Stimulated activated CD8-positive, alpha-beta memory T cell treated with anti-CD3 and anti-CD28 coated beads, Interleukin-2, amount 100 ng/mL, for 48 hours (primary cell): ENCODE results near the gene JAKMIP2.
"Not testable (repeated sequence)": the region's sequence is repeated elsewhere in the genome, so short reads cannot be mapped to it uniquely, and the experiment has no call there.

Source experiments
- DNase-seq, 2 donors: peaks; one replicate each; pipeline ENCODE4 v3.0.0-alpha.2; 2020; ENCODE audit warnings: low read depth in 2 of 2

Gene JAKMIP2

GRCh38 chr5:147601652-147602051, 180.9 kb downstream of the JAKMIP2 start:
- no peak for DNase-seq

DNA sequence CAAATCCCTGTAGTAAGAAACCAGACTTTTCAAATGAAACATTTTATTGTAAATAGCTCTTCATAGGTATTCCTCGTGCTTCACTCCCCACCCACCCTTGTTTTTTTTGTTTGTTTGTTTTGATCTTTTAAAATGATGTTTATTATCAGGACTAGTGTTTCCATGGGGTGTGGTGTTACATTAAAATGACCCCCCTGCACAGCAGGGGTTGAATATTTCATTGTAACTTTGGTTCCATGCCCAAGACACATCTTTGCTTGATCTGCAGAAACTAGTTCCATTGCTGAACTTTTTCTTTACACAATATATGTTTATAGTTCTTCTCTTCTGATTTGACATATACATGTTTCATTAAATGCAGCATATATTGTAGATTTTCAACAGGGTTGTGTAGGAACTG, 191.4 kb downstream of the JAKMIP2 start:
- DNase-seq, result no peak

DNA sequence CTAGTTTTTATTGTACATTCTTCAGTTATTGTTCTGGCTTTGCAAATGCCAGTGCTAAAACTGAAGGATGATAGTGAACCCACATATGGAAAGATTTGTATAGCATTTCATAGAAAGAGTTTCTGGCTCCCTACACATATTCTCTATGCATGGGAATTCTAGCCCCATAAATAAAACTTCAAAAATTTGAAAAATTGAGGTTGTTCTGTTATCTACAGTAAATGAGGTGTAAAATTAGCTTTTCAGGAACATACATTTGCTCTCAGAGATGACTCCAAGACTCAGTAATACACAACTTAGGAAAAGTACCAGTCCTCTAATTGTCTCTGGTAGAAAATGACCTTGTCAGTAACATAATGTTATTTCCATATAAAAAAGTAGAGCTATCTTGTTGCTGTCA, 192.4 kb downstream of the JAKMIP2 start:
- DNase-seq, result no peak

DNA sequence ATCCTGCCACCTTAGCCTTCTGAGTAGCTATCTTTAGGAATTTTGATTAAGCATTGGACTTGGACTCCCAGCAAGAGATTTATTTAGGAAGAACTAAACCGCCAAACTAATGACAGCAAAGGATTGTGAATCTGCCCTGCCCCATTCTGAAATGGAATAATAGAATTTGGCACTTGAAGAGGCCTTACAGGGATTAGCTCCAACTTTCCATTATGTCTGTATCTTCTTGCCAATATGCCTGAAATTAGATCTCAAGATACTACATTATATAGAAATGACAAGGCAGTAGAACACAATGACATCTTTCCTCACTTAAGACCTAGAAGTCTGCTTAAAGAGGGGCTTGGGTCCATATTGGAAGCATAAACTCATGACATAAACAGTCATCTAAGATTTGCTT, 195.7 kb downstream of the JAKMIP2 start:
- DNase-seq, result no peak

GRCh38 chr5:147586221-147586620, 196.3 kb downstream of the JAKMIP2 start:
- DNase-seq, result no peak

GRCh38 chr5:147582272-147582671, 200.3 kb downstream of the JAKMIP2 start:
- not testable (repeated sequence) for DNase-seq

DNA sequence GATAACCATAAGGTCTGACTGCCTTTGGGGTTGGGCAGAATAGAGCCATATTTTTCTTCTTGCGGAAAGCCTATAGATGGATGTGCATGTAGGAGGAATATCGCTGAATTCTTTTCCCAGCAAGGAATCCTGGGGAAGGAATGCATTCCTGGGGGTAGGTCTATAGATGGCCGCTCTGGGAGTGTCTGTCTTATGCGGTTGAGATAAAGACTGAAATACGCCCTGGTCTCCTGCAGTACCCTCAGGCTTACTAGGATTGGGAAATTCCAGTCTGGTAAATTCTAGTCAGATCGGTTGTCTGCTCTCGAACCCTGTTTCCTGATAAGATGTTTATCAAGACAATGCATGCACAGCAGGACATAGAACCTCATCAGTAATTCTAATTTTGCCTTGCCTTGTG, 202.1 kb downstream of the JAKMIP2 start:
- not testable (repeated sequence) for DNase-seq

DNA sequence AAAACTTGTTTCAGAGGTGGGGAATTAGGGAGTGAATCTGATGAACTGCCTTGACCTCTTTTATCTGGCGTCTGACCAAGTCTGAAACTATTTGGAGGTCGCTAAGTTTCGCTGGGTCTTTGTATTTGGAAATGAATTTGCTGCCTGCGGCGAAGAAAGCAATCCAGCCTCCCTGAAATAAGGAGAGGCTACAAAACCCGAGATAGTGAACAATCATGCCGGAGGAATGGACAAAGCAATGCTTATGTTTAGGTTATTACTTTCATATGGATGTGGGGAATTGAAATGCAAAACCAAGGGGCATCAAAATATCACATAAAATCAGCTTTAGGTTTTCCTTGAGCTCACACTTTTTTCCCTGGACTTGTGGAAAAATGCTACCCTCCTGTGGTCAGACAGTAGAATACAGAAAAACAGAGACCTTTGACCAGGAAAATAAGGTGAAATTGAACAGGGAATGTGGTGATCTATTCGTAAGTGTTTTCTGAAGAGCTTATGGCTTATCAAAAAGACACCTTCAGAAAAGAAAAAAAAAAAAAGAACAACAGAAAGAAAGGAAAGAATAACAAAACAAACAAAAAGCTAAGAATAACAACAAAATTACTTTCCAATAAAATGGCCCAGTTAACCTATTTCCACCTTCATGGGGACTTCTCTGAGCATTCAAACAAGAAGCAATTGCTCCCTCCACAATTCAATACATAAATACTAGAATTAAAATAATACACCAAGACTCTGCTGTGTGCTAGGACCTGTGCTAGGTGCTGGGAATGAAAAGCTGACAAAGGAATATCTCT, 204.1 kb downstream of the JAKMIP2 start:
- no peak for DNase-seq

DNA sequence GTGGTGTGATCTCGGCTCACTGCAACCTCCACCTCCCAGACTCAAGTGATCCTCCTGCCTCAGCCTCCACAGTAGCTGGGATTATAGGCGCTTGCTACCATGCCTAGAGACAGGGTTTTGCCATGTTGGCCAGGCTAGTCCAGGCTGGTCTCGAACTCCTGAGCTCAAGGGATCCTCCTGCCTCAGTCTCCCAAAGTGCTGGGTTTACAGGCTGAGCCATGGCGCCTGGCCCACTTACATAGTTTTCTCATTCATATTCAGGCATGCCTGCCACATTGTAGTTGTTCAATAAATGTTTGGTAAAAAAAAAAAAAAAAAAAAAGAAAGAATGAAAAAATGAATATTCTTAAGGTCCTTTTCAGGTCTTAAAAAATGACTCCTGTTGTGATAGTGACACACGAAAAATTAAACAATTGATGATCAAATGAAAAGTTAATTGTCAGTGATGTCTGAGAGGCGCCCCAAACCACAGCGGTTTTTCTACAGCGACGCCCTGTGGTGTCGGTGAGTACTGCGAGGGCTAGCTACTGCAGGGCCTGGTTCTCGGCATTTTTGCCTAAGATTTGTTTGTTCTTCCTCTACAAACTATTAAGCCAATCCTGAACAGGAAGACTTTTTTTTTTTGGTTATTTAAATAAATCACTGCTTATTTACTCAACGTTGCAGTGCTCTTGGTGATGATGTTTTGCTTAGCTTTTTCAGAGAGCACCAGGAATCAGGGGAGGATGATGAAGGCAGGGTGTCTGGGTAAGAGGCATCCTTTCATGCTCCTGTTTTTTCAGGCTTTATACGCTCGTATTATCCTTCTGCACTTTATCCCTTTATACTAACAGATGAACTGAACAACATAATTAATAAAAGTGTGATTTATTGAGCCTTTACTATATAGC, 205.6 kb downstream of the JAKMIP2 start:
- DNase-seq, result peak; percentile 13 to 36

GRCh38 chr5:147575598-147575997, 206.9 kb downstream of the JAKMIP2 start:
- no peak for DNase-seq

DNA sequence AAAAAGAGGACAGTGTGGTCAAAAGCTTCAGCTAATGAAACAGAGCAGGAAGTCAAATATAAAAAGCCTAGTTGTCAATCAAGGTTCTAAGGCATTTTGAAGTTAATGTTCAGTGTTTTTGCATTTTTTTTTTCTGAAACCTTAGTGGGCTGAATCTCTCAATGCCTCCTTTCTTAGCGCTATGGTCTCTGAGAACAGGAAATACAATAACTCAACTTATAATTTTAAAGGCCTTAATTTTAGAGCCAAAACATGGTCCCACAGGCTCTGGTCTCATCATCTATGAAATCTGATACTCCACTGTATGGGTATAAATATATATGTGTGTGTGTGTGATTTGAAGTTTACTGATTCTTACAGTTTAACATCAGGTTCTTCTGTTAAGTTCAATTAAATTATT, 209.3 kb downstream of the JAKMIP2 start:
- no peak for DNase-seq

DNA sequence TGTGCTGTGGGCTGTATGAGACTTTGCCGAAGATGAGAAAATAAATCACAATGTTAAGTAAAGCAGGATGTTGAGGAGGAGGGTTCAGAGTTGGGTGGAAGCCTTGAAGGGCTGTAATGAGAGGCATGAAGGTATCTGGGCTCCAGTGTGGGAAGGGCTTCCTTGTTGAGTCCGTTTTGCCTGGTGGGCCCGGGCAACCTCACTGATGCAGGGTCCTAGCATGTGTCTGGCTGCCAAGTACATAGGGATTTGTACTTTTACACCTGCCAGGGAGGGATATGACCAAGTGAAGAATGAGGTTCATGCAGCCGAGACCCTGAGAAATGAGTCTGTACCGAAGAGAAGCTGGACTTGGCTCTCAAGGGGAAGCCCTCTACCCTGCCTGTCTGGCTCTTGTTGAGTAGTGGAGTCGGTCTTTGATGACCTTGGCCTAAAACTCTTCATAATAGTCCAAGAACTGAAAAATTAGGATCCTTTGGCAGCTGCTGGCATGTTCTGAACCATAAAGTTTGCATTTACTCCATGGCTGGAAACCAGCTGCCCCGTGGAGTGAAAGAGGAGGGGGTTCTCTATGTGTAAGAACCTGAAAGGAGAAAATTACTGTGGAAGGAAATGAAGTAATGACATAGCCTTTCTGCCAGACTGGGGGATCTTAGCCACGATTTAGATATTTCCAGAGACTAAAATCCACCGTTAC, 213.7 kb downstream of the JAKMIP2 start:
- DNase-seq, result no peak

DNA sequence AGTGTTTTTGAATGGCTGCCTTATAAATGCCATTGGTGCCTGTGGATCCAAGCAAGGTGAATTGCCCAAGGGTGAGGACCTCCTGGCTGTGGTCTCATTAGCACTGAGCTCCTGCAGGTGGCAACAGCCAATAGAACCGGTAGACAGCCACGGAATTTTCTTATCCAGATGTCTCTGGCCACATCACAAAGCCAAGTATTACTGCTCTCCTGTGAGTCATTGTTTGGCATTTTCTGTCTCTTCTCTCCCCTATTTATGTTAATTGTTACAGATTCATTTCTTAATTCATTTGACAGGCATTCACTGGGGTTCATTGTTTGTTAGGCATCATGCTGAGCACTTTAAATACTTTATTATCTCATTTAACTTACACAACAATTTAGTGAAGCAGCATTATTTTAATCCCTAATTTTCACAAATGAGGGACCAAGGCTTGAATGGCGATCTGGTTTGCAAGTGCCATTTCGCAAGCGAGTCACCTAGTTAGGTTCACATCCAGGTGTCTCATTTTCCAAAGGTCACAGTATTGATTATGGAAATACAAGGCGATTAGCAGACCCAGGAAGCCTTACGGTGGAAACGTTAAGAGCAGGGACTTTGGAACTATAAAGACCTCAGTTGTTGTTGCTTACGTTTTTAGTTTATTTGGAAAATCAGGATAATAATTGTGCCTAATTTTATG, 214.5 kb downstream of the JAKMIP2 start:
- no peak for DNase-seq

DNA sequence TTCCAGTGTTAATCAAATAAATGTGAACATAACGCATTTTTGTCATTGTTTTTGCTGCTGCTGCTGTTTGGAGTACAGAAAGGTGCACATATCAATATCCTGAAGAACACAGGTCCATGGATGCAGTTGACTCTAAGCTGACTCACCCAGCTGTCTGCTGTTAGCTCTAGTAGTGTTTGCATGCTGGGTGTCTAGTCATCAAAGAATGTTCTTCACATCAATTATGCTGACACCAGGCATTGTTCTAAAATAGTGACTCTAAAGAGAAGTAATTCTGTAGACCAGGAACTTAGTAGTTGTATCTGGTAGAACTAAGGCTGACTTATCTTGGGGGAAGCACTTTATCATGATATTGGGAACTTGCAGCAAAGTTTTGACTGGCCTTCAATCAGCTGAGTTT, 217.0 kb downstream of the JAKMIP2 start:
- DNase-seq, result no peak

DNA sequence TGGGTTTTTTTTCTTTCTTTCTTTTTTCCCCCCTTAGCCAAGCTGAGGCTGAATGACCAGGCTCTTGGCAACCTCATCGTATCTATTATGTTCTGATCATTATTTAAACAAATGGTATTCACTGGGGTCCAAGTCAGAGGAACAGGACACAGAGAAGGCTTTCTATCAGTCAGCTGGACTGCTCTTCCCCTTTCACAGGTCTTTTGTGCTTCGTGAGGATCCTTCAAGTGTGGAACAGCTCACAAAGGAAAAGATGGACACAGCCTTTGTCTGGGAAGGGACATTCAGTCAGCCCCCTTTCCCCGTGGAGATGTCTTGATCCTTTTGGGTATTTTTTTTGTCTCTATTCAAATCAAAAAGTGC, 218.4 kb downstream of the JAKMIP2 start:
- DNase-seq, result no peak

- no peak for DNase-seq
Measured at GRCh38 chr5:147563466-147564123, 218.9 kb downstream of the JAKMIP2 start.

- DNase-seq, result no peak
Measured at GRCh38 chr5:147561435-147561834, 221.1 kb downstream of the JAKMIP2 start.

DNA sequence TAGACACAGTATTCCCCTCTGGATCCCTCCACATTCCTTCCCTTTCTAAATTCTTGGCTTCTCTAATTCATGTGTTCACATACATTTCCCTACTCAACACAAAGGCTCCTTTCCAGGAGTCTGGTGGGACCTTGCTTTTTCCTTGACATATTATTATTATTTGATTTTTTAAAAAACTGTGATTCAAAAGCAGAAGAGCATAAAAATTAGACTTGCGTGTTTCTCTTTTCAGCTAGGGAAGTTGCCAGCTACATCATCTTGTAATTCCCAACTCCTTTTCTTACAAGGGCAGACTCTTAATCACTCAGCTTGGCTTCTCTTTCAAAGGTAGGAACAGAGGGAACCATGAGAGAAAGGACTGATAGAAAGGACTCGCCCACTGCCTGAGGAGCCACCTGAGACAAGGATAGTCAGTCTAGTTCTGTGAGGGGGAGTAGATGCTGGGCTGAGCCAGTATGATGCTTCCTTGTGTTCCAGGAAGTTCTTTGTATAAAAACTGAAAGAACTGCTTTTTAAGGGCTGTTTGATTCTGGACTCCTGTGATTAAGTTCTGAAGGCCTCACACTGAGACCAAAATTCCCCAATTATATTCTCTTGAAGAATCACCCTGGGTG, 221.7 kb downstream of the JAKMIP2 start:
- no peak for DNase-seq

DNA sequence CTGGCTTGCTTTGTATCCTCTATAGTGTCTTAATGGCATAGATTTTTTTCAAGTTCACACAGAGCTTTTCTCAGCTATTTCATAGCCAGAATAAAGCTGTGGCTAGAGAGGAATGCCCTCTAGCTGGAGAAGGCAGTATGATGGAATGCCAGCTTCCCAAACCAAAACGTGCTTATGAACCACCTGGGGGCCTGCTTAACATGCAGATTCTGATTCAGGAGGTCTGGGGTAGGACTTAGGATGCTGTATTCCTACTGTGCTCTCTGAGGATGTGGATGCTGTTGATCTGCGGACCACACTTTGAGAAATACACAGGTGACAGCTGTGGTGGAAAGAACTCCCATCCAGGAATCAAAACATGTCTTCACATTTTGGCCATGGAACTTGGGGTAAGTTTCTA, 222.8 kb downstream of the JAKMIP2 start:
- DNase-seq, result no peak

- no peak for DNase-seq
Measured at GRCh38 chr5:147558826-147559225, 223.7 kb downstream of the JAKMIP2 start.
